Fibroblast of lung (primary cell): ENCODE data around the gene CRAMP1. TPM values are rescaled to one million over a fixed set of nuclear protein-coding genes. Genes with fewer than 3 reads are reported as not detected.

Experiments
- DNase-seq, 2 donors: peaks; one replicate each; pipeline versions ENCODE4 v3.0.0 to v3.0.0-alpha.2; 2010; ENCODE audit warnings: low read depth in 2 of 2
- H2AFZ ChIP-seq: 2 replicates; pipeline ENCODE4 v1.5.1; 2012; ENCODE audit warnings: low read length, control low read depth, inconsistent platforms
- H3K27ac ChIP-seq: 2 replicates; pipeline ENCODE4 v1.5.1; 2011; ENCODE audit warnings: low read length, control low read depth; ENCODE audit not compliant: insufficient read depth
- H3K27me3 ChIP-seq: 2 replicates; pipeline ENCODE4 v1.5.1; 2011; ENCODE audit warnings: mild to moderate bottlenecking, low read length; ENCODE audit not compliant: control insufficient read depth, insufficient read depth
- H3K36me3 ChIP-seq: 2 replicates; pipeline ENCODE4 v1.5.1; 2011; ENCODE audit warnings: low read length; ENCODE audit not compliant: control insufficient read depth, insufficient read depth
- H3K4me1 ChIP-seq: 2 replicates; pipeline ENCODE4 v1.5.1; 2011; ENCODE audit warnings: low read length; ENCODE audit not compliant: control insufficient read depth, insufficient read depth; ENCODE audit errors: extremely low read depth
- H3K4me2 ChIP-seq: 2 replicates; pipeline ENCODE4 v1.5.1; 2011; ENCODE audit warnings: low read length, control low read depth; ENCODE audit not compliant: insufficient read depth; ENCODE audit errors: extremely low read depth
- H3K4me3 ChIP-seq, 4 experiments: fragments of 200-600 bp in 1 of 4; sonication (generic) in 1 of 4; replicated peaks in 1 of 4; 2 replicates each; pipeline ENCODE4 v1.5.1; 2011 to 2016; ENCODE audit warnings: low read length in 4 of 4, low read depth in 3 of 4, mild to moderate bottlenecking in 3 of 4, control low read depth in 2 of 4, inconsistent platforms in 1 of 4, mixed read lengths in 1 of 4; ENCODE audit not compliant: insufficient read depth in 1 of 4; ENCODE audit errors: control extremely low read depth in 1 of 4
- H3K79me2 ChIP-seq: 2 replicates; pipeline ENCODE4 v1.5.1; 2012; ENCODE audit warnings: mild to moderate bottlenecking, low read length, inconsistent platforms; ENCODE audit not compliant: control insufficient read depth, insufficient read depth
- H3K9ac ChIP-seq: 2 replicates; pipeline ENCODE4 v1.5.1; 2011; ENCODE audit warnings: mild to moderate bottlenecking, low read length, control low read depth; ENCODE audit not compliant: insufficient read depth
- H3K9me3 ChIP-seq: 2 replicates; pipeline ENCODE4 v1.5.1; 2012; ENCODE audit warnings: low read depth, low read length; ENCODE audit not compliant: control insufficient read depth, insufficient read depth
- H4K20me1 ChIP-seq: 2 replicates; pipeline ENCODE4 v1.5.1; 2011; ENCODE audit warnings: low read length; ENCODE audit not compliant: control insufficient read depth, insufficient read depth; ENCODE audit errors: extremely low read depth
- EZH2 ChIP-seq: IDR thresholded peaks from 2 replicates; pipeline ENCODE4 v1.5.1; 2012; ENCODE audit warnings: low read length, control low read depth, mild to moderate bottlenecking; ENCODE audit errors: missing control alignments
- polyA plus RNA-seq, 2 donors: library from polyadenylated mRNA; depleted of rRNA in 1 of 2; stranded (reverse) in 1 of 2; unstranded in 1 of 2; fragments of >200 nt; gene quantifications; 2 replicates each; pipeline ENCODE4 v1.2.1, GENCODE V29; 2011 to 2012; ENCODE audit warnings: missing spikeins in 1 of 2
- total RNA-seq: library from RNA; depleted of rRNA; stranded (reverse); fragments of >200 nt; gene quantifications from 2 replicates; pipeline ENCODE4 v1.2.1, GENCODE V29; 2014
- TF ChIP-seq, protein P1 (sequence below), 2 donors: IDR thresholded peaks in 1 of 2; conservative IDR thresholded peaks in 1 of 2; 1 replicate in 1 of 2; 2 replicates in 1 of 2; pipeline ENCODE4 v1.5.1; 2011 to 2012; ENCODE audit warnings: low read length in 2 of 2, control low read depth in 1 of 2, inconsistent platforms in 1 of 2, low read depth in 1 of 2, mild to moderate bottlenecking in 1 of 2

The CRAMP1 gene
- total and polyA plus RNA-seq, 2 donors (not counting 1 experiment from before 2014, with no cell fraction given) = 6.2 to 7.8 TPM

DNA sequence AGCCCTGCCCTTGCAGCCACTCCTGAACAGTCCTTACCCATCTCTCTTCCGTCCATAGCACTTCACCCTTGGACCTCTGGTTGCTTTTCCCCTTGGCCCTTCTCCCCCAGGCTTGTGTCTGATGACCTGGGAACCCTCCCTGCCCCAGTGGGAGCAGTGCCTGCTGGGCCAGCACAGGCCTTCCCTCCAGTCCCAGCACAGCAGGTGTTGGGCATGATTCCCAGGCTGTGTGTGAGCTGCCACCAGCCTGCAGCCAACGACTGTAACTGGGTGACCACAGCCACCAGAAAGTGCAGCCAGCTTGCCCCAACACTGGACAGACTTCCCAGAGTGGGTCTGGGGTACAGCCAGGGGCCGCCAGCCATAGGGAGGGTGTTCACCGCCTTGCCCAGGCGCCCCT lies 30.0 kb downstream of the CRAMP1 start:
- DNase-seq = no peak
- H3K9me3 ChIP-seq = no peaks in the 10 kb centered on the region
- H3K36me3 ChIP-seq = peaks cover 24% of the 10 kb centered on the region
- no peak overlapping the region for H3K9ac ChIP-seq
- TF ChIP-seq, protein P1, sequence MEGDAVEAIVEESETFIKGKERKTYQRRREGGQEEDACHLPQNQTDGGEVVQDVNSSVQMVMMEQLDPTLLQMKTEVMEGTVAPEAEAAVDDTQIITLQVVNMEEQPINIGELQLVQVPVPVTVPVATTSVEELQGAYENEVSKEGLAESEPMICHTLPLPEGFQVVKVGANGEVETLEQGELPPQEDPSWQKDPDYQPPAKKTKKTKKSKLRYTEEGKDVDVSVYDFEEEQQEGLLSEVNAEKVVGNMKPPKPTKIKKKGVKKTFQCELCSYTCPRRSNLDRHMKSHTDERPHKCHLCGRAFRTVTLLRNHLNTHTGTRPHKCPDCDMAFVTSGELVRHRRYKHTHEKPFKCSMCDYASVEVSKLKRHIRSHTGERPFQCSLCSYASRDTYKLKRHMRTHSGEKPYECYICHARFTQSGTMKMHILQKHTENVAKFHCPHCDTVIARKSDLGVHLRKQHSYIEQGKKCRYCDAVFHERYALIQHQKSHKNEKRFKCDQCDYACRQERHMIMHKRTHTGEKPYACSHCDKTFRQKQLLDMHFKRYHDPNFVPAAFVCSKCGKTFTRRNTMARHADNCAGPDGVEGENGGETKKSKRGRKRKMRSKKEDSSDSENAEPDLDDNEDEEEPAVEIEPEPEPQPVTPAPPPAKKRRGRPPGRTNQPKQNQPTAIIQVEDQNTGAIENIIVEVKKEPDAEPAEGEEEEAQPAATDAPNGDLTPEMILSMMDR (conservative IDR thresholded peaks at IDR 0.05 in 1 of 2, IDR thresholded peaks at IDR 0.05 in 1 of 2; ENCODE audit: low read depth in 1 of 2, low read length in 2 of 2) = no peak
- TF ChIP-seq EZH2 = no peak
- H4K20me1 ChIP-seq = no peaks in the 10 kb centered on the region
- H2AFZ ChIP-seq = no peak overlapping the region
- no peak overlapping the region for H3K4me3 ChIP-seq
- H3K4me2 ChIP-seq = no peak overlapping the region
- no peak overlapping the region for H3K27ac ChIP-seq
- no peaks in the 10 kb centered on the region for H3K27me3 ChIP-seq
- H3K4me1 ChIP-seq = peaks cover 3% of the 10 kb centered on the region
- H3K79me2 ChIP-seq = peaks cover 2% of the 10 kb centered on the region

DNA sequence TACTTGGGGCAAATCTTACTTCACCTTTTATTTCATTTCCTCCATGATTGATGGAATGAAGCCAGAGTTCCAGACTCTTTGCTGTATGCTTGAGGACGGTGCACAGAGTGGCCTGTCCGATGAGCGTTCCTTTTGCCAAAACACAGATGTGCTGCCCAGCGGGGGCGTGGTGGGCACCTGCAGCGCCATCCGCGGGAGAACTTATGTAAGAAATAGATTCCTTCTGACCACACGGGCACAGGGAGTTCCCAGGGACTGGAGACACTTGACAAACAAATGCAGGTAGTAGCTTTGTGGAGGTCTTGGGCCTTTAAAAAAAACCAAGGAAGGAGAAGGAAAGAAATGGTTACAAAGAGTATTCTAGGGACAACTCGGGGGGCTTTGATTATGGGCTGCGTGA lies 30.6 kb downstream of the CRAMP1 start:
- no peaks in the 10 kb centered on the region for H3K27me3 ChIP-seq
- no peaks in the 10 kb centered on the region for H3K9me3 ChIP-seq
- TF ChIP-seq EZH2 = no peak
- TF ChIP-seq, protein P1 (conservative IDR thresholded peaks at IDR 0.05 in 1 of 2, IDR thresholded peaks at IDR 0.05 in 1 of 2; ENCODE audit: low read depth in 1 of 2, low read length in 2 of 2) = no peak
- H3K4me3 ChIP-seq = no peak overlapping the region
- no peak overlapping the region for H3K4me2 ChIP-seq
- DNase-seq = no peak
- H3K4me1 ChIP-seq = peaks cover 3% of the 10 kb centered on the region
- H3K36me3 ChIP-seq = peaks cover 24% of the 10 kb centered on the region
- H3K9ac ChIP-seq = no peak overlapping the region
- no peaks in the 10 kb centered on the region for H4K20me1 ChIP-seq
- H3K27ac ChIP-seq = no peak overlapping the region
- H3K79me2 ChIP-seq = peaks cover 2% of the 10 kb centered on the region
- no peak overlapping the region for H2AFZ ChIP-seq

DNA sequence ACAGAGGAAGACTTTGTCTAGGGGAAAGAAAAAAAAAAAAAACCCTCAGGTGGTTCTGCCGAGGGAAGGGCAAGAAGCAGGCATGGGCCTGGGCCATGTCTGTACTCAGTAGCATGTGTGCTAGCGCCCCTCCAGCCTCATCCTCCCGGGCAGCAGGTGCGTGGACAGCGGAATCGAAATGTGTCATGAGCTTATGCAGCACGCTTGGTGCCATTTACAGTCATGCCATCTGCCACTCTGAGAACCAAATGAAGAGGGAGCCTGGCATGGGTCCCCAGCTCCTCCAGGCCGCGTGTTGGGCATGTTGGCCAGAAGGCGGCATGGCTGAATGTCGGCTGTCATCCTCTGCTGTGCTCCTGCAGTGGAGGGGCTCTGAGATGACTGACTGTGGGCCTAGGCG lies 31.4 kb downstream of the CRAMP1 start:
- DNase-seq = no peak
- Histone ChIP-seq H2AFZ (no peak overlapping the region), H3K4me2 (no peak overlapping the region), H3K27me3 (no peaks in the 10 kb centered on the region), H3K36me3 (peaks cover 21% of the 10 kb centered on the region), H3K79me2 (peaks cover 2% of the 10 kb centered on the region), H3K4me3 (no peak overlapping the region), H3K9ac (no peak overlapping the region), H4K20me1 (no peaks in the 10 kb centered on the region), H3K9me3 (no peaks in the 10 kb centered on the region), H3K27ac (no peak overlapping the region), H3K4me1 (peaks cover 3% of the 10 kb centered on the region)
- TF ChIP-seq, protein P1 (conservative IDR thresholded peaks at IDR 0.05 in 1 of 2, IDR thresholded peaks at IDR 0.05 in 1 of 2; ENCODE audit: low read depth in 1 of 2, low read length in 2 of 2) = no peak
- no peak for TF ChIP-seq EZH2
